Upper lobe of left lung (tissue), 6 donors: ENCODE data around the gene KRT80. TPM values are rescaled to one million over a fixed set of nuclear protein-coding genes. Genes with fewer than 3 reads are reported as not detected.

Experiments used
- ATAC-seq, 2 donors: fragments of 200-7000 bp; cut with Tn5 transposase; one replicate each; pipeline ENCODE4 v1.9.1; 2022; ENCODE audit warnings: mild to moderate bottlenecking in 2 of 2, moderate library complexity in 2 of 2; ENCODE audit not compliant: low FRiP score in 2 of 2
- DNase-seq, 2 donors: peaks; one replicate each; pipeline ENCODE4 v3.0.0-alpha.2; 2019 to 2020
- H3K27ac ChIP-seq, 4 donors: fragments of 200-600 bp; sonication (generic); one replicate each; pipeline ENCODE4 v1.5.1; 2016 to 2019
- H3K27me3 ChIP-seq, 4 donors: fragments of 200-600 bp; sonication (generic); one replicate each; pipeline ENCODE4 v1.5.1; 2017 to 2019
- H3K36me3 ChIP-seq, 4 donors: fragments of 200-600 bp; sonication (generic); one replicate each; pipeline ENCODE4 v1.5.1; 2016 to 2019
- H3K4me1 ChIP-seq, 4 donors: fragments of 200-600 bp; sonication (generic); one replicate each; pipeline ENCODE4 v1.5.1; 2018 to 2019
- H3K4me3 ChIP-seq, 4 donors: fragments of 200-600 bp; sonication (generic); one replicate each; pipeline ENCODE4 v1.5.1; 2017 to 2019; ENCODE audit warnings: mild to moderate bottlenecking in 2 of 4, moderate library complexity in 1 of 4
- H3K9me3 ChIP-seq, 4 donors: fragments of 200-600 bp; sonication (generic); one replicate each; pipeline ENCODE4 v1.5.1; 2018 to 2019
- EP300 ChIP-seq, 4 donors: sonication (generic); formaldehyde crosslinking; IDR thresholded peaks; one replicate each; pipeline ENCODE4 v1.5.1; 2017; ENCODE audit warnings: antibody characterized with exemption in 4 of 4, control low read depth in 2 of 4
- POLR2A ChIP-seq, 4 donors: fragments of 450-650 bp; IDR thresholded peaks; one replicate each; pipeline ENCODE4 v1.5.1; 2016 to 2017; ENCODE audit warnings: antibody characterized with exemption in 4 of 4, mild to moderate bottlenecking in 2 of 4
- POLR2AphosphoS5 ChIP-seq, 2 donors: sonication (generic); formaldehyde crosslinking; IDR thresholded peaks; one replicate each; pipeline ENCODE4 v1.5.1; 2017; ENCODE audit warnings: antibody characterized with exemption in 2 of 2
- WGBS, 2 donors: methylation state at CpG; one replicate each; pipeline ENCODE4 v1.1.5; 2017 to 2018; 5-methylcytosine and 5-hydroxymethylcytosine counted together
- total RNA-seq, 6 donors: library from RNA; depleted of rRNA in 4 of 6; stranded (reverse); fragments of >200 nt in 4 of 6; gene quantifications; one replicate each; pipeline versions ENCODE4 v1.1.0 to v1.2.1, GENCODE V29; 2016 to 2021
- TF ChIP-seq, protein P1 (sequence below), 6 experiments: fragments of 450-650 bp in 4 of 6; fragments of 200-600 bp in 2 of 6; sonication (generic) in 2 of 6; IDR thresholded peaks; one replicate each; pipeline ENCODE4 v1.5.1; 2016 to 2019; ENCODE audit warnings: antibody characterized with exemption in 6 of 6
- donor health status: DM: no; HTN: no; CAD: no; lungs with moderate emphysema.
- donor health status: DM: no; HTN: yes; CAD: no; lungs with severe emphysema.

Gene KRT80
- total RNA-seq, 6 donors from 2014 or later, result 2.1 to 15.2 (median 6.6) TPM

- TF ChIP-seq EP300 (IDR thresholded peaks at IDR 0.05) (no peak), POLR2AphosphoS5 (IDR thresholded peaks at IDR 0.05) (no peak), POLR2A (IDR thresholded peaks at IDR 0.05) (no peak)
- TF ChIP-seq, protein P1, sequence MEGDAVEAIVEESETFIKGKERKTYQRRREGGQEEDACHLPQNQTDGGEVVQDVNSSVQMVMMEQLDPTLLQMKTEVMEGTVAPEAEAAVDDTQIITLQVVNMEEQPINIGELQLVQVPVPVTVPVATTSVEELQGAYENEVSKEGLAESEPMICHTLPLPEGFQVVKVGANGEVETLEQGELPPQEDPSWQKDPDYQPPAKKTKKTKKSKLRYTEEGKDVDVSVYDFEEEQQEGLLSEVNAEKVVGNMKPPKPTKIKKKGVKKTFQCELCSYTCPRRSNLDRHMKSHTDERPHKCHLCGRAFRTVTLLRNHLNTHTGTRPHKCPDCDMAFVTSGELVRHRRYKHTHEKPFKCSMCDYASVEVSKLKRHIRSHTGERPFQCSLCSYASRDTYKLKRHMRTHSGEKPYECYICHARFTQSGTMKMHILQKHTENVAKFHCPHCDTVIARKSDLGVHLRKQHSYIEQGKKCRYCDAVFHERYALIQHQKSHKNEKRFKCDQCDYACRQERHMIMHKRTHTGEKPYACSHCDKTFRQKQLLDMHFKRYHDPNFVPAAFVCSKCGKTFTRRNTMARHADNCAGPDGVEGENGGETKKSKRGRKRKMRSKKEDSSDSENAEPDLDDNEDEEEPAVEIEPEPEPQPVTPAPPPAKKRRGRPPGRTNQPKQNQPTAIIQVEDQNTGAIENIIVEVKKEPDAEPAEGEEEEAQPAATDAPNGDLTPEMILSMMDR (IDR thresholded peaks at IDR 0.05), result no peak
- no peak for ATAC-seq
- Histone ChIP-seq H3K36me3 (no peaks in the 10 kb centered on the region), H3K27ac (peak overlapping the region in 3 of 4 donors; percentile 2 to 57 (median 53)), H3K27me3 (no peaks in the 10 kb centered on the region), H3K4me1 (peaks cover 10 to 36% (median 29%) of the 10 kb centered on the region in 4 donors), H3K9me3 (no peaks in the 10 kb centered on the region), H3K4me3 (no peak overlapping the region)
- DNase-seq, result no peak
- WGBS, 2 donors, result 71 to 73% methylated on average over 9 of the region's 9 CpGs
Measured at GRCh38 chr12:52182898-52183543, 8.8 kb downstream of the KRT80 start.

DNA sequence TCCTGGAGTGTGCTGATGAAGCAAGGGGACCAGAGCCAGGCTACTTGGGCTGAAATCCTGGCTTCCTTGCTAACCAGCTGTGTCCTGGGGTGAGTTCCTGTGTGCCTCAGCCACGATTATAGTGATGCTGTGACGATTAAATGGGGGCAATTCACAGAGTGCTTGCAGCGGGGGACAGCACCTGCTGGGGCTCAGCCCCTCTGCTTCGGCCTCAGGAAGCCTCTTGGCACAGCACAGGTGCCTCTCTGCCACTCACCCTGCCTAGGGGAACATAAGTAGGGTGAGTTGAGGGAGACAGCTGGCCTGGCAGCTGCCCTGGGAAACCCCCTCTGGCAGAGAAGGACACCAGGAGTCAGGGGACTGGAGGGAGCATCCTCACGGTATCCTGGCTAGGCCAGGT lies 9.4 kb downstream of the KRT80 start:
- Histone ChIP-seq H3K4me3 (no peak overlapping the region), H3K27ac (no peak overlapping the region), H3K4me1 (peaks cover 10 to 36% (median 27%) of the 10 kb centered on the region in 4 donors), H3K27me3 (no peaks in the 10 kb centered on the region), H3K9me3 (no peaks in the 10 kb centered on the region), H3K36me3 (no peaks in the 10 kb centered on the region)
- WGBS, 2 donors, result 64 to 66% methylated on average over 3 to 5 of the region's 5 CpGs
- no peak for DNase-seq
- no peak for TF ChIP-seq POLR2AphosphoS5 (IDR thresholded peaks at IDR 0.05)
- TF ChIP-seq EP300 (IDR thresholded peaks at IDR 0.05), result no peak
- TF ChIP-seq, protein P1 (IDR thresholded peaks at IDR 0.05), result no peak
- TF ChIP-seq POLR2A (IDR thresholded peaks at IDR 0.05), result no peak
- ATAC-seq, result no peak

- Histone ChIP-seq H3K27ac (no peak overlapping the region), H3K4me3 (no peak overlapping the region), H3K27me3 (no peaks in the 10 kb centered on the region), H3K9me3 (no peaks in the 10 kb centered on the region), H3K36me3 (no peaks in the 10 kb centered on the region), H3K4me1 (peaks cover 10 to 36% (median 24%) of the 10 kb centered on the region in 4 donors)
- no peak for DNase-seq
- peak in 1 of 2 donors; percentile 2 for ATAC-seq
- WGBS, 2 donors, result 82 to 86% methylated on average over 9 of the region's 9 CpGs
- TF ChIP-seq, protein P1 (IDR thresholded peaks at IDR 0.05), result no peak
- TF ChIP-seq EP300 (IDR thresholded peaks at IDR 0.05), result no peak
- TF ChIP-seq POLR2AphosphoS5 (IDR thresholded peaks at IDR 0.05), result no peak
- no peak for TF ChIP-seq POLR2A (IDR thresholded peaks at IDR 0.05)
Measured at GRCh38 chr12:52181746-52182145, 10.1 kb downstream of the KRT80 start.

GRCh38 chr12:52180971-52181628 lies 10.7 kb downstream of the KRT80 start:
- H3K36me3 ChIP-seq, result no peaks in the 10 kb centered on the region
- DNase-seq, result no peak
- TF ChIP-seq EP300 (IDR thresholded peaks at IDR 0.05) (no peak), POLR2A (IDR thresholded peaks at IDR 0.05) (no peak), POLR2AphosphoS5 (IDR thresholded peaks at IDR 0.05) (no peak)
- TF ChIP-seq, protein P1 (IDR thresholded peaks at IDR 0.05), result no peak
- no peak overlapping the region for H3K27ac ChIP-seq
- H3K4me3 ChIP-seq, result no peak overlapping the region
- no peak for ATAC-seq
- 83 to 85% methylated on average over 6 of the region's 6 CpGs for WGBS, 2 donors
- peaks cover 9 to 34% (median 19%) of the 10 kb centered on the region in 4 donors for H3K4me1 ChIP-seq
- H3K9me3 ChIP-seq, result no peaks in the 10 kb centered on the region
- no peaks in the 10 kb centered on the region for H3K27me3 ChIP-seq
